Adrenal gland (tissue), 5 donors: ENCODE results near the gene CALHM1.

Source experiments
- CTCF ChIP-seq, 6 experiments: fragments of 450-650 bp in 4 of 6; fragments of 200-600 bp in 2 of 6; sonication (generic) in 1 of 6; IDR thresholded peaks; 1 replicate in 5 of 6; 2 replicates in 1 of 6; pipeline versions ENCODE4 v1.5.1 to v1.8.0; 2016 to 2021; ENCODE audit warnings: antibody characterized with exemption in 6 of 6, mild to moderate bottlenecking in 2 of 6, moderate library complexity in 1 of 6
- POLR2A ChIP-seq, 2 donors: fragments of 450-650 bp; IDR thresholded peaks; one replicate each; pipeline ENCODE4 v1.6.1; 2017; ENCODE audit warnings: antibody characterized with exemption in 2 of 2, mild to moderate bottlenecking in 2 of 2, moderate library complexity in 1 of 2
- donor health status: DM: no; HTN: no; CAD: no.

GRCh38 chr10:103429647-103430046 lies 29.1 kb downstream of the CALHM1 start:
- TF ChIP-seq CTCF (IDR thresholded peaks at IDR 0.05) (no peak), POLR2A (IDR thresholded peaks at IDR 0.05) (no peak)
